Mucosa of stomach (tissue), 1 donor: ENCODE data around the gene CELF1.

Source experiments
- H3K27me3 ChIP-seq: one replicate; pipeline ENCODE4 v1.7.0; 2013; ENCODE audit warnings: mild to moderate bottlenecking, low read length; ENCODE audit not compliant: control insufficient read depth, insufficient read depth
- H3K36me3 ChIP-seq: one replicate; pipeline ENCODE4 v1.7.0; 2013; ENCODE audit warnings: low read length; ENCODE audit not compliant: control insufficient read depth, insufficient read depth
- H3K4me1 ChIP-seq: one replicate; pipeline ENCODE4 v1.7.0; 2013; ENCODE audit warnings: mild to moderate bottlenecking, low read length; ENCODE audit not compliant: control insufficient read depth, insufficient read depth
- H3K4me3 ChIP-seq: one replicate; pipeline ENCODE4 v1.7.0; 2013; ENCODE audit warnings: low read length
- H3K9ac ChIP-seq: one replicate; pipeline ENCODE4 v1.7.0; 2013; ENCODE audit warnings: mild to moderate bottlenecking, low read length, moderate library complexity
- H3K9me3 ChIP-seq: one replicate; pipeline ENCODE4 v1.7.0; 2013; ENCODE audit warnings: mild to moderate bottlenecking, low read length, moderate library complexity; ENCODE audit not compliant: control insufficient read depth
- donor health status: Pancreatic carcinoma.

Gene CELF1

GRCh38 chr11:47511917-47512316 lies 41.0 kb downstream of the CELF1 start:
- H3K4me1 ChIP-seq = peaks cover 52% of the 10 kb centered on the region

GRCh38 chr11:47510209-47510608 lies 42.7 kb downstream of the CELF1 start:
- peaks cover 52% of the 10 kb centered on the region for H3K4me1 ChIP-seq
- H3K9me3 ChIP-seq = no peaks in the 10 kb centered on the region

More at GRCh38 chr11:47511917-47512316, 41.0 kb downstream of the CELF1 start:
- H3K9ac ChIP-seq = no peak overlapping the region
- no peaks in the 10 kb centered on the region for H3K36me3 ChIP-seq
- H3K9me3 ChIP-seq = no peaks in the 10 kb centered on the region
- H3K27me3 ChIP-seq = no peaks in the 10 kb centered on the region
- no peak overlapping the region for H3K4me3 ChIP-seq

GRCh38 chr11:47509077-47509536 lies 43.8 kb downstream of the CELF1 start:
- peaks cover 46% of the 10 kb centered on the region for H3K4me1 ChIP-seq
- no peak overlapping the region for H3K4me3 ChIP-seq
- no peaks in the 10 kb centered on the region for H3K36me3 ChIP-seq
- no peaks in the 10 kb centered on the region for H3K9me3 ChIP-seq
- H3K27me3 ChIP-seq = no peaks in the 10 kb centered on the region
- H3K9ac ChIP-seq = peak overlapping the region; percentile 45

More at GRCh38 chr11:47510209-47510608, 42.7 kb downstream of the CELF1 start:
- Histone ChIP-seq H3K9ac (peak overlapping the region; percentile 45), H3K27me3 (no peaks in the 10 kb centered on the region), H3K36me3 (no peaks in the 10 kb centered on the region), H3K4me3 (no peak overlapping the region)

- Histone ChIP-seq H3K4me3 (no peak overlapping the region), H3K36me3 (no peaks in the 10 kb centered on the region), H3K4me1 (peaks cover 46% of the 10 kb centered on the region), H3K9ac (peak overlapping the region; percentile 45), H3K27me3 (no peaks in the 10 kb centered on the region), H3K9me3 (no peaks in the 10 kb centered on the region)
These were observed 44.5 kb downstream of the CELF1 start for GRCh38 chr11:47508240-47508957.

- no peaks in the 10 kb centered on the region for H3K9me3 ChIP-seq
- no peaks in the 10 kb centered on the region for H3K27me3 ChIP-seq
- H3K4me1 ChIP-seq = peaks cover 44% of the 10 kb centered on the region
- H3K9ac ChIP-seq = no peak overlapping the region
- H3K36me3 ChIP-seq = no peaks in the 10 kb centered on the region
- no peak overlapping the region for H3K4me3 ChIP-seq
These were observed 45.2 kb downstream of the CELF1 start for GRCh38 chr11:47507563-47508239.

GRCh38 chr11:47506795-47507562 lies 46.0 kb downstream of the CELF1 start:
- Histone ChIP-seq H3K4me1 (peaks cover 42% of the 10 kb centered on the region), H3K9me3 (no peaks in the 10 kb centered on the region), H3K36me3 (no peaks in the 10 kb centered on the region), H3K27me3 (no peaks in the 10 kb centered on the region), H3K4me3 (no peak overlapping the region), H3K9ac (no peak overlapping the region)

- H3K9me3 ChIP-seq = no peaks in the 10 kb centered on the region
- H3K27me3 ChIP-seq = no peaks in the 10 kb centered on the region
- peaks cover 42% of the 10 kb centered on the region for H3K4me1 ChIP-seq
- H3K36me3 ChIP-seq = no peaks in the 10 kb centered on the region
- H3K9ac ChIP-seq = no peak overlapping the region
- no peak overlapping the region for H3K4me3 ChIP-seq
These were observed 46.6 kb downstream of the CELF1 start for GRCh38 chr11:47506373-47506772.

- Histone ChIP-seq H3K4me1 (peaks cover 34% of the 10 kb centered on the region), H3K36me3 (no peaks in the 10 kb centered on the region), H3K4me3 (no peak overlapping the region), H3K9ac (no peak overlapping the region), H3K9me3 (no peaks in the 10 kb centered on the region), H3K27me3 (no peaks in the 10 kb centered on the region)
These were observed 48.0 kb downstream of the CELF1 start for GRCh38 chr11:47504910-47505309.

- Histone ChIP-seq H3K9ac (no peak overlapping the region), H3K36me3 (no peaks in the 10 kb centered on the region), H3K4me3 (no peak overlapping the region), H3K9me3 (no peaks in the 10 kb centered on the region), H3K4me1 (peaks cover 19% of the 10 kb centered on the region), H3K27me3 (no peaks in the 10 kb centered on the region)
These were observed 49.7 kb downstream of the CELF1 start for GRCh38 chr11:47503227-47503626.

- Histone ChIP-seq H3K9me3 (no peaks in the 10 kb centered on the region), H3K9ac (no peak overlapping the region), H3K4me3 (no peak overlapping the region), H3K36me3 (no peaks in the 10 kb centered on the region), H3K27me3 (no peaks in the 10 kb centered on the region), H3K4me1 (peaks cover 16% of the 10 kb centered on the region)
These were observed 50.2 kb downstream of the CELF1 start for GRCh38 chr11:47502767-47503166.

GRCh38 chr11:47501101-47501500 lies 51.8 kb downstream of the CELF1 start:
- no peaks in the 10 kb centered on the region for H3K36me3 ChIP-seq

GRCh38 chr11:47500121-47500520 lies 52.8 kb downstream of the CELF1 start:
- no peaks in the 10 kb centered on the region for H3K9me3 ChIP-seq
- no peaks in the 10 kb centered on the region for H3K4me1 ChIP-seq
- no peaks in the 10 kb centered on the region for H3K36me3 ChIP-seq
- no peak overlapping the region for H3K9ac ChIP-seq
- H3K4me3 ChIP-seq = no peak overlapping the region
- H3K27me3 ChIP-seq = no peaks in the 10 kb centered on the region

More at GRCh38 chr11:47501101-47501500, 51.8 kb downstream of the CELF1 start:
- H3K27me3 ChIP-seq = no peaks in the 10 kb centered on the region
- no peak overlapping the region for H3K9ac ChIP-seq
- no peaks in the 10 kb centered on the region for H3K9me3 ChIP-seq
- no peaks in the 10 kb centered on the region for H3K4me1 ChIP-seq
- no peak overlapping the region for H3K4me3 ChIP-seq
